Loucy (cell line): ENCODE measurements around the gene ENHO.

Experiments used
- EZH2phosphoT487 ChIP-seq: fragments of 200-600 bp; IDR thresholded peaks from 2 replicates; pipeline ENCODE4 v1.6.1; 2018; ENCODE audit warnings: antibody characterized with exemption, mild to moderate bottlenecking, moderate library complexity, borderline replicate concordance
- TF ChIP-seq, protein P1 (sequence below): fragments of 200-600 bp; sonication (generic); conservative IDR thresholded peaks from 2 replicates; pipeline ENCODE4 v1.5.1; 2014; ENCODE audit warnings: mild to moderate bottlenecking, antibody characterized with exemption, low read length

DNA sequence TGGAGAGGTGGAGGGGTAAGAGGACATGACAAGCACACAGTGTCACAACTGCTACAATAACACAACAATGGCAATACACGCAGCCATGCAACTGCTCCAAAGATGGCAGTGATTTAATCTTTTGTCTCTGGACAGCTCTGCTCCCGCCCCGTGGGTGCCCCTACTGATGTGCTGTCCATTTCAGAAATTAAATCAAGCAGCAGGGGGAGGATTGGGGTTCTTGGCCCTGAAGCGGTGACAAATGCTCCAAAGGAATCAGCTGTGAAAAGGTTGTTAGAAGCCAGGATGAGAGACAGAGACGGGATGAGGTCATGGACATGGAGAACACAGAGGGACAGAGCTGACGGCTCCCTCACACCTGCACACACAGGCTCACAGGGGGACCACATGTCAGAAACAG is 44.2 kb upstream of the ENHO start:
- TF ChIP-seq, protein P1, sequence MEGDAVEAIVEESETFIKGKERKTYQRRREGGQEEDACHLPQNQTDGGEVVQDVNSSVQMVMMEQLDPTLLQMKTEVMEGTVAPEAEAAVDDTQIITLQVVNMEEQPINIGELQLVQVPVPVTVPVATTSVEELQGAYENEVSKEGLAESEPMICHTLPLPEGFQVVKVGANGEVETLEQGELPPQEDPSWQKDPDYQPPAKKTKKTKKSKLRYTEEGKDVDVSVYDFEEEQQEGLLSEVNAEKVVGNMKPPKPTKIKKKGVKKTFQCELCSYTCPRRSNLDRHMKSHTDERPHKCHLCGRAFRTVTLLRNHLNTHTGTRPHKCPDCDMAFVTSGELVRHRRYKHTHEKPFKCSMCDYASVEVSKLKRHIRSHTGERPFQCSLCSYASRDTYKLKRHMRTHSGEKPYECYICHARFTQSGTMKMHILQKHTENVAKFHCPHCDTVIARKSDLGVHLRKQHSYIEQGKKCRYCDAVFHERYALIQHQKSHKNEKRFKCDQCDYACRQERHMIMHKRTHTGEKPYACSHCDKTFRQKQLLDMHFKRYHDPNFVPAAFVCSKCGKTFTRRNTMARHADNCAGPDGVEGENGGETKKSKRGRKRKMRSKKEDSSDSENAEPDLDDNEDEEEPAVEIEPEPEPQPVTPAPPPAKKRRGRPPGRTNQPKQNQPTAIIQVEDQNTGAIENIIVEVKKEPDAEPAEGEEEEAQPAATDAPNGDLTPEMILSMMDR = no peak
- TF ChIP-seq EZH2phosphoT487 = no peak
